H1 (cell line): Measurements from ENCODE around the gene PFKFB3.
"Not testable (repeated sequence)": the region's sequence is repeated elsewhere in the genome, so short reads cannot be mapped to it uniquely, and the experiment has no call there.

Source experiments
- CBX5 ChIP-seq: fragments of 300-800, 300-1000 bp; sonication (generic); IDR thresholded peaks from 2 replicates; pipeline ENCODE4 v1.7.1; 2016; ENCODE audit warnings: antibody characterized with exemption, low read length, low read depth
- CHD1 ChIP-seq: IDR thresholded peaks from 2 replicates; pipeline ENCODE4 v1.6.1; 2012; ENCODE audit warnings: low read depth, low read length, improper control_type of control experiment
- CTCF ChIP-seq, 3 experiments: IDR thresholded peaks; 1 replicate in 2 of 3; 2 replicates in 1 of 3; pipeline versions ENCODE4 v1.5.1 to v1.6.1; 2011; ENCODE audit warnings: low read length in 3 of 3, mild to moderate bottlenecking in 3 of 3, inconsistent platforms in 2 of 3, low read depth in 1 of 3, moderate library complexity in 1 of 3; ENCODE audit not compliant: insufficient read depth in 1 of 3; ENCODE audit errors: control extremely low read depth in 1 of 3
- EZH2 ChIP-seq: fragments of 200-600 bp; sonication (generic); IDR thresholded peaks from 2 replicates; pipeline ENCODE4 v1.7.1; 2012; ENCODE audit warnings: low read depth, mild to moderate bottlenecking, moderate library complexity, low read length, inconsistent platforms; ENCODE audit not compliant: severe bottlenecking
- KDM4A ChIP-seq: IDR thresholded peaks from one replicate; pipeline ENCODE4 v1.7.1; 2012; ENCODE audit warnings: low read depth, mild to moderate bottlenecking, moderate library complexity, low read length, inconsistent platforms; ENCODE audit not compliant: severe bottlenecking
- MAX ChIP-seq: IDR thresholded peaks from 2 replicates; pipeline ENCODE4 v1.6.1; 2012; ENCODE audit warnings: inconsistent platforms
- PHF8 ChIP-seq: fragments of 200-600 bp; sonication (generic); conservative IDR thresholded peaks from 2 replicates; pipeline ENCODE4 v1.7.1; 2012; ENCODE audit warnings: low read depth, mild to moderate bottlenecking, inconsistent platforms, low read length, moderate library complexity
- POLR2A ChIP-seq, 2 experiments: IDR thresholded peaks; 1 replicate in 1 of 2; 2 replicates in 1 of 2; pipeline ENCODE4 v1.6.1; 2011; ENCODE audit warnings: low read depth in 2 of 2, low read length in 2 of 2, mild to moderate bottlenecking in 2 of 2; ENCODE audit errors: control extremely low read depth in 1 of 2
- RFX5 ChIP-seq: IDR thresholded peaks from 2 replicates; pipeline ENCODE4 v1.6.1; 2011; ENCODE audit warnings: low read depth, low read length, improper control_type of control experiment, borderline replicate concordance
- RXRA ChIP-seq: IDR thresholded peaks from 2 replicates; pipeline ENCODE4 v1.6.1; 2011; ENCODE audit warnings: low read depth, mild to moderate bottlenecking, low read length, moderate library complexity; ENCODE audit not compliant: insufficient read depth
- SIN3A ChIP-seq, 2 experiments: IDR thresholded peaks in 1 of 2; conservative IDR thresholded peaks in 1 of 2; 2 replicates each; pipeline ENCODE4 v1.6.1; 2011 to 2012; ENCODE audit warnings: low read length in 2 of 2, improper control_type of control experiment in 1 of 2, low read depth in 1 of 2, mild to moderate bottlenecking in 1 of 2
- TF ChIP-seq, protein P1 (sequence below): IDR thresholded peaks from 2 replicates; pipeline ENCODE4 v1.6.1; 2011; ENCODE audit warnings: low read depth, mild to moderate bottlenecking, low read length; ENCODE audit not compliant: insufficient read depth

DNA sequence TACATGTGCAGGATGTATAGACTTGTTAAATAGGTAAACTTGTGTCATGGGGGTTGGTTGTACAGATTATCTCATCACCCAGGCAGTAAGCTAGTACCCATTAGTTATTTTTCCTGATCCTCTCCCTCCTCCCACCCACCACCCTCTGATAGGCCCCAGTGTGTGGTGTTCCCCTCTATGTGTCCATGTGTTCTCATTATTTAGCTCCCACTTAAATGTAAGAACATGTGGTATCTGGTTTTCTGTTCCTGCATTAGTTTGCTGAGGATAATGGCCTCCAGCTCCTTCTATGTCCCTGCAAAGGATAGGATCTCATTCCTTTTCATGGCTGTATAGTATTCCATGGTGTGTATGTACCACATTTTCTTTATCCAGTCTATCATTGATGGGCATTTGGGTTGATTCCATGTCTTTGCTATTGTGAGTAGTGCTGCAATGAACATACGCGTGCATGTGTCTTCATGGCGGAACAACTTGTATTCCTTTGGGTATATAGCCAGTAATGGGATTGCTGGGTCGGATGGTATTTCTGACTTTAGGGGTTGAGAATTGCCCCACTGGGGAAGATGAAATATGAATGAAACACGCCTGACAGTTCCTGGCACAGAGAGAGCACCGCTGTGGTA is 36.0 kb downstream of the PFKFB3 start:
- TF ChIP-seq MAX; RXRA; CHD1; CTCF (IDR thresholded peaks at IDR 0.05; ENCODE audit: control extremely low read depth in 1 of 3, insufficient read depth in 1 of 3, low read depth in 1 of 3, low read length in 3 of 3); SIN3A (conservative IDR thresholded peaks at IDR 0.05 in 1 of 2, IDR thresholded peaks at IDR 0.05 in 1 of 2; ENCODE audit: low read depth in 1 of 2, low read length in 2 of 2); RFX5; POLR2A (IDR thresholded peaks at IDR 0.05; ENCODE audit: control extremely low read depth in 1 of 2, low read depth in 2 of 2, low read length in 2 of 2); EZH2; CBX5; KDM4A; PHF8: not testable (repeated sequence)
- TF ChIP-seq, protein P1, sequence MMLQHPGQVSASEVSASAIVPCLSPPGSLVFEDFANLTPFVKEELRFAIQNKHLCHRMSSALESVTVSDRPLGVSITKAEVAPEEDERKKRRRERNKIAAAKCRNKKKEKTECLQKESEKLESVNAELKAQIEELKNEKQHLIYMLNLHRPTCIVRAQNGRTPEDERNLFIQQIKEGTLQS = not testable (repeated sequence)
